NAMALWA (cell line): ENCODE measurements around the gene METTL9.
"Not testable (repeated sequence)": the region's sequence is repeated elsewhere in the genome, so short reads cannot be mapped to it uniquely, and the experiment has no call there.

ENCODE experiments used
- DNase-seq: peaks from one replicate; pipeline ENCODE4 v3.0.0-alpha.2; 2015; ENCODE audit warnings: low spot score

The METTL9 gene

GRCh38 chr16:21599122-21600030 lies at the start of gene METTL9:
TSS of gene METTL9 (plus strand) at chr16:21599577. CDS start at chr16:21599734, 157 bp downstream.
- peak; percentile 95 for DNase-seq

- not testable (repeated sequence) for DNase-seq
Observed at GRCh38 chr16:21549975-21550374, 49.4 kb upstream of the METTL9 start.

- DNase-seq: not testable (repeated sequence)
Observed at GRCh38 chr16:21550435-21550834, 48.9 kb upstream of the METTL9 start.

GRCh38 chr16:21551076-21551475 lies 48.3 kb upstream of the METTL9 start:
- DNase-seq: not testable (repeated sequence)

- not testable (repeated sequence) for DNase-seq
Observed at GRCh38 chr16:21551600-21551999, 47.8 kb upstream of the METTL9 start.

GRCh38 chr16:21553481-21554296 lies 45.7 kb upstream of the METTL9 start:
- not testable (repeated sequence) for DNase-seq

GRCh38 chr16:21554795-21555585 lies 44.4 kb upstream of the METTL9 start:
- DNase-seq: peak; percentile 97

- DNase-seq: not testable (repeated sequence)
Observed at GRCh38 chr16:21555621-21556020, 43.8 kb upstream of the METTL9 start.

- not testable (repeated sequence) for DNase-seq
Observed at GRCh38 chr16:21556026-21556595, 43.3 kb upstream of the METTL9 start.

GRCh38 chr16:21556651-21557241 lies 42.6 kb upstream of the METTL9 start:
- not testable (repeated sequence) for DNase-seq

GRCh38 chr16:21560462-21560861 lies 38.9 kb upstream of the METTL9 start:
- DNase-seq: no peak

- no peak for DNase-seq
Observed at GRCh38 chr16:21563676-21564075, 35.7 kb upstream of the METTL9 start.

- DNase-seq: not testable (repeated sequence)
Observed at GRCh38 chr16:21564367-21564766, 35.0 kb upstream of the METTL9 start.

- no peak for DNase-seq
Observed at GRCh38 chr16:21565507-21565860, 33.9 kb upstream of the METTL9 start.

- DNase-seq: no peak
Observed at GRCh38 chr16:21565861-21566669, 33.3 kb upstream of the METTL9 start.

- no peak for DNase-seq
Observed at GRCh38 chr16:21566891-21567414, 32.4 kb upstream of the METTL9 start.

- DNase-seq: not testable (repeated sequence)
Observed at GRCh38 chr16:21567496-21567895, 31.9 kb upstream of the METTL9 start.

GRCh38 chr16:21568502-21569189 lies 30.7 kb upstream of the METTL9 start:
- no peak for DNase-seq

- DNase-seq: no peak
Observed at GRCh38 chr16:21570676-21571017, 28.7 kb upstream of the METTL9 start.

- not testable (repeated sequence) for DNase-seq
Observed at GRCh38 chr16:21573506-21573905, 25.9 kb upstream of the METTL9 start.
